Measurements from ENCODE around the gene CFAP74. TPM values are rescaled to one million over a fixed set of nuclear protein-coding genes. Genes with fewer than 3 reads are reported as not detected.

Gene CFAP74
- polyA plus RNA-seq, 2 of the 4 experiments (the other 2 are of a cell fraction), result 0.03 to 0.04 TPM

DNA sequence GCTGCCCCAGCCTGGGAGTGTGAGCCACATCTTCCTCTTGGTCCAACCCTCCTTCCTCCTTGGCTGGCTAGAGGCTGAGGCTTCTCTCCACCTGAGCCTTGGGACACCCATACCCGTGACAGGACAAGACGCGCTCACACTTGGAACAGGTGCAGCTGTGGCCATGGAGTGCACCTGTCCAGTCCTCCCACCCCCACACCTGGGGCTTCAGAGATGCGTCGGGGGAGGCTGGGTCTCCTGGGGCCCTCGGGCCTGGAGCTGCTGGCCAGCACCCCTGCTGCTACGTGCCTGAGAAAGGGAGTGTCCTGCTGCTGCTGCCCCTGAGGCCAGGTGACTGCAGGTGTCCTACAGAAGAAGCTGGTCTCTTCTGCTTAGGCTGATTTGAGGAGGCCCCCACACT is 47.5 kb downstream of the CFAP74 start (continued):
- TF ChIP-seq JUNB (IDR thresholded peaks at IDR 0.05), result no peak
- TF ChIP-seq ZNF302 (CRISPR knock-in tag; IDR thresholded peaks at IDR 0.05), result no peak
- TF ChIP-seq ZSCAN20 (CRISPR knock-in tag; IDR thresholded peaks at IDR 0.05), result no peak
- no peak for TF ChIP-seq CHD2 (IDR thresholded peaks at IDR 0.05; ENCODE audit: low read length, partially characterized antibody)
- TF ChIP-seq, protein P1, sequence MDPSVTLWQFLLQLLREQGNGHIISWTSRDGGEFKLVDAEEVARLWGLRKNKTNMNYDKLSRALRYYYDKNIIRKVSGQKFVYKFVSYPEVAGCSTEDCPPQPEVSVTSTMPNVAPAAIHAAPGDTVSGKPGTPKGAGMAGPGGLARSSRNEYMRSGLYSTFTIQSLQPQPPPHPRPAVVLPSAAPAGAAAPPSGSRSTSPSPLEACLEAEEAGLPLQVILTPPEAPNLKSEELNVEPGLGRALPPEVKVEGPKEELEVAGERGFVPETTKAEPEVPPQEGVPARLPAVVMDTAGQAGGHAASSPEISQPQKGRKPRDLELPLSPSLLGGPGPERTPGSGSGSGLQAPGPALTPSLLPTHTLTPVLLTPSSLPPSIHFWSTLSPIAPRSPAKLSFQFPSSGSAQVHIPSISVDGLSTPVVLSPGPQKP (IDR thresholded peaks at IDR 0.05; ENCODE audit: low read depth, low read length), result no peak

DNA sequence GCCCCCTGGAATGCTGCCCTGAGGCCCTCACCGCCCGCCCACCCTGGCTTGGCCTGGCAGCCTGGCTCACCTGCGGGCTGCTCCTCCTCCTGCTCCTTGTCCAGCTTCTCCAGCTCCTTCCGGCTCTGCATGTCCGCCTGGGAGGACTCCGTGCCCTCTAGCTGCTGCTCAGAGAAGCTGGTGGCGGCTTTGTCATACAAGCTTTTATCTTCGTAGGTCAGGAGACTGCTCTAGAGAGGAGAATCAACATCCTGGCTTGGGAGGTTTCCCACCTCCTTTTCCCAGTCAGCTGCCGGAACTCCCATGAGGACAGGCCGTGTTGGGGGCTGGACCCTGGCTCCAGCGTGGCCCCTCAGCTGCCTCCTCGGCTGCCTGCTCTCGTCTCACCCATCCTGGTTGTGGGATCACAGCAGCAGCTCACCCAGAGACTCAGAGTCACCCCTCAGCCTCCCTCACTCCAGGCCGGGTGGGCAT is 47.9 kb downstream of the CFAP74 start:
- 87% methylated on average over 9 of the region's 14 CpGs for WGBS (ENCODE audit: missing lambda C conversion rate)
- H3K4me3 ChIP-seq, result no peak overlapping the region
- H3K4me2 ChIP-seq, result no peak overlapping the region
- no peak for TF ChIP-seq GATA3 (IDR thresholded peaks at IDR 0.05; ENCODE audit: borderline replicate concordance)
- TF ChIP-seq, protein P2, sequence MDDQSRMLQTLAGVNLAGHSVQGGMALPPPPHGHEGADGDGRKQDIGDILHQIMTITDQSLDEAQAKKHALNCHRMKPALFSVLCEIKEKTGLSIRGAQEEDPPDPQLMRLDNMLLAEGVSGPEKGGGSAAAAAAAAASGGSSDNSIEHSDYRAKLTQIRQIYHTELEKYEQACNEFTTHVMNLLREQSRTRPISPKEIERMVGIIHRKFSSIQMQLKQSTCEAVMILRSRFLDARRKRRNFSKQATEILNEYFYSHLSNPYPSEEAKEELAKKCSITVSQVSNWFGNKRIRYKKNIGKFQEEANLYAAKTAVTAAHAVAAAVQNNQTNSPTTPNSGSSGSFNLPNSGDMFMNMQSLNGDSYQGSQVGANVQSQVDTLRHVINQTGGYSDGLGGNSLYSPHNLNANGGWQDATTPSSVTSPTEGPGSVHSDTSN (IDR thresholded peaks at IDR 0.05), result no peak
- TF ChIP-seq HOXB13 (CRISPR knock-in tag; IDR thresholded peaks at IDR 0.05; ENCODE audit: low read depth), result no peak
- TF ChIP-seq JUNB (IDR thresholded peaks at IDR 0.05), result no peak
- TF ChIP-seq ZSCAN20 (CRISPR knock-in tag; IDR thresholded peaks at IDR 0.05), result no peak
- TF ChIP-seq CEBPB (IDR thresholded peaks at IDR 0.05), result no peak
- TF ChIP-seq FOXS1 (CRISPR knock-in tag; IDR thresholded peaks at IDR 0.05), result no peak
- no peak for TF ChIP-seq ZFP36 (IDR thresholded peaks at IDR 0.05; ENCODE audit: borderline replicate concordance, partially characterized antibody)
- TF ChIP-seq NPAS2 (CRISPR knock-in tag; IDR thresholded peaks at IDR 0.05; ENCODE audit: borderline replicate concordance), result no peak
- TF ChIP-seq, protein P3, sequence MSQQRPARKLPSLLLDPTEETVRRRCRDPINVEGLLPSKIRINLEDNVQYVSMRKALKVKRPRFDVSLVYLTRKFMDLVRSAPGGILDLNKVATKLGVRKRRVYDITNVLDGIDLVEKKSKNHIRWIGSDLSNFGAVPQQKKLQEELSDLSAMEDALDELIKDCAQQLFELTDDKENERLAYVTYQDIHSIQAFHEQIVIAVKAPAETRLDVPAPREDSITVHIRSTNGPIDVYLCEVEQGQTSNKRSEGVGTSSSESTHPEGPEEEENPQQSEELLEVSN (IDR thresholded peaks at IDR 0.05; ENCODE audit: borderline replicate concordance, low read depth), result no peak
- no peak for TF ChIP-seq KDM1A (IDR thresholded peaks at IDR 0.05; ENCODE audit: low read depth)
- TF ChIP-seq EHF (CRISPR knock-in tag; IDR thresholded peaks at IDR 0.05), result no peak
- TF ChIP-seq ZNF302 (CRISPR knock-in tag; IDR thresholded peaks at IDR 0.05), result no peak
- TF ChIP-seq CBX2 (IDR thresholded peaks at IDR 0.05; ENCODE audit: borderline replicate concordance, low read depth), result no peak
- no peak for TF ChIP-seq TFCP2L1 (CRISPR knock-in tag; IDR thresholded peaks at IDR 0.05)
- ChIA-PET CTCF (interaction anchor here (1.1 to 6.9 kb wide), 3 partner anchors 12 to 93 kb away, joined by 3 to 76 read pairs (median 30); no protein-coding TSS in a partner anchor), POLR2A (interaction anchor here (1.1 kb wide), 1 partner anchor 33 kb away, joined by 4 read pairs; no protein-coding TSS in a partner anchor)
- H3K9me3 ChIP-seq, result no peaks in the 10 kb centered on the region
- H3K27ac ChIP-seq, result no peak overlapping the region
- ATAC-seq (no peak), DNase-seq (ENCODE audit: low read depth in 1 of 2, low spot score in 1 of 2) (no peak), FAIRE-seq (no peak)
- H3K4me1 ChIP-seq, result peaks cover 6% of the 10 kb centered on the region; the same call in 1 of the 3 replicates

DNA sequence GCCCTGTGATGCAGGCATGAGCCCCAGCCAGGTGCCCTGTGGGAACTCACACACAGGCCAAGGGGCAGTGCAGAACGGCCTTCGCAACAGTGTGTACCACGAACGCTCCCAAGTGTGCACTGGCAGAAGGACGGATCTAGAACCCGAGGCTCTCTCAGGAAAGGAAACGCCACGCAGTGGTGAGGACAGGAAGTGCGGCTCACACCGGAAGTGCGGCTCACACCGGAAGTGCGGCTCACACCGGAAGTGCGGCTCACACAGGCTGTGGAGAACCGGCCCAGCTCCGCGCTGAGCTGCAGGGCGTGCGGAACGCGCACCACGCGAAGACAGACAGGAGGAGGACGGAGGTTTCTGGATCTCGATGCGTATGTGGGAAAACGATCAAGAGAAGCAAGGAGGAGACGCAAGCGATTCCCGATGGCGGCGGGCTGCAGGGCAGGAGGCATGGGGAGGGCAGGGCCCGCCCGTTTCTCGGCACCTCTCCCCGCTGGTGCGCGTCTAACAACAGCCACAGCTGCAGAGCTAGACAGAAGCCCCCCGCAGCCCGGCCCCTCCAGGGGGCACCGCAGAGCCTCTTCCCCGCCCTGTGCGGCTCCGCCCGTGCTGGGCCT is 48.6 kb downstream of the CFAP74 start:
- Histone ChIP-seq H3K4me3 (no peak overlapping the region), H3K4me2 (no peak overlapping the region), H3K27ac (no peak overlapping the region), H3K4me1 (0 out of 3 replicates have a peak, but pooled peaks cover 3% of the 10 kb centered on the region), H3K9me3 (no peaks in the 10 kb centered on the region)
- FAIRE-seq (no peak), ATAC-seq (peak in 1 of 2 experiments; percentile 49; a peak in 3 of 6 replicates), DNase-seq (ENCODE audit: low read depth in 1 of 2, low spot score in 1 of 2) (no peak)
- ChIA-PET POLR2A (interaction anchor here (1.1 kb wide), 1 partner anchor 34 kb away, joined by 4 read pairs; no protein-coding TSS in a partner anchor), CTCF (interaction anchor here (1.1 to 6.9 kb wide), 3 partner anchors 12 to 94 kb away, joined by 3 to 76 read pairs (median 30); no protein-coding TSS in a partner anchor)
- 89% methylated on average over 45 of the region's 46 CpGs for WGBS (ENCODE audit: missing lambda C conversion rate)
- TF ChIP-seq MYC (IDR thresholded peaks at IDR 0.05; ENCODE audit: borderline replicate concordance, low read length) (no peak), CHD2 (IDR thresholded peaks at IDR 0.05; ENCODE audit: low read length, partially characterized antibody) (no peak), ZFP36 (IDR thresholded peaks at IDR 0.05; ENCODE audit: borderline replicate concordance, partially characterized antibody) (no peak), EHMT2 (IDR thresholded peaks at IDR 0.05; ENCODE audit: low read depth) (no peak), SMC3 (IDR thresholded peaks at IDR 0.05) (no peak), HDAC2 (IDR thresholded peaks at IDR 0.05) (no peak), HOXA7 (CRISPR knock-in tag; IDR thresholded peaks at IDR 0.05) (no peak), ESRRA (IDR thresholded peaks at IDR 0.05; ENCODE audit: borderline replicate concordance, low read length) (no peak), RNF2 (IDR thresholded peaks at IDR 0.05; ENCODE audit: borderline replicate concordance, low read depth) (no peak), RFX5 (IDR thresholded peaks at IDR 0.05) (no peak), FOSB (CRISPR knock-in tag; IDR thresholded peaks at IDR 0.05) (no peak)
- TF ChIP-seq, protein P4, sequence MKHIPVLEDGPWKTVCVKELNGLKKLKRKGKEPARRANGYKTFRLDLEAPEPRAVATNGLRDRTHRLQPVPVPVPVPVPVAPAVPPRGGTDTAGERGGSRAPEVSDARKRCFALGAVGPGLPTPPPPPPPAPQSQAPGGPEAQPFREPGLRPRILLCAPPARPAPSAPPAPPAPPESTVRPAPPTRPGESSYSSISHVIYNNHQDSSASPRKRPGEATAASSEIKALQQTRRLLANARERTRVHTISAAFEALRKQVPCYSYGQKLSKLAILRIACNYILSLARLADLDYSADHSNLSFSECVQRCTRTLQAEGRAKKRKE (CRISPR knock-in tag; IDR thresholded peaks at IDR 0.05; ENCODE audit: low read depth), result no peak
- TF ChIP-seq, protein P5, sequence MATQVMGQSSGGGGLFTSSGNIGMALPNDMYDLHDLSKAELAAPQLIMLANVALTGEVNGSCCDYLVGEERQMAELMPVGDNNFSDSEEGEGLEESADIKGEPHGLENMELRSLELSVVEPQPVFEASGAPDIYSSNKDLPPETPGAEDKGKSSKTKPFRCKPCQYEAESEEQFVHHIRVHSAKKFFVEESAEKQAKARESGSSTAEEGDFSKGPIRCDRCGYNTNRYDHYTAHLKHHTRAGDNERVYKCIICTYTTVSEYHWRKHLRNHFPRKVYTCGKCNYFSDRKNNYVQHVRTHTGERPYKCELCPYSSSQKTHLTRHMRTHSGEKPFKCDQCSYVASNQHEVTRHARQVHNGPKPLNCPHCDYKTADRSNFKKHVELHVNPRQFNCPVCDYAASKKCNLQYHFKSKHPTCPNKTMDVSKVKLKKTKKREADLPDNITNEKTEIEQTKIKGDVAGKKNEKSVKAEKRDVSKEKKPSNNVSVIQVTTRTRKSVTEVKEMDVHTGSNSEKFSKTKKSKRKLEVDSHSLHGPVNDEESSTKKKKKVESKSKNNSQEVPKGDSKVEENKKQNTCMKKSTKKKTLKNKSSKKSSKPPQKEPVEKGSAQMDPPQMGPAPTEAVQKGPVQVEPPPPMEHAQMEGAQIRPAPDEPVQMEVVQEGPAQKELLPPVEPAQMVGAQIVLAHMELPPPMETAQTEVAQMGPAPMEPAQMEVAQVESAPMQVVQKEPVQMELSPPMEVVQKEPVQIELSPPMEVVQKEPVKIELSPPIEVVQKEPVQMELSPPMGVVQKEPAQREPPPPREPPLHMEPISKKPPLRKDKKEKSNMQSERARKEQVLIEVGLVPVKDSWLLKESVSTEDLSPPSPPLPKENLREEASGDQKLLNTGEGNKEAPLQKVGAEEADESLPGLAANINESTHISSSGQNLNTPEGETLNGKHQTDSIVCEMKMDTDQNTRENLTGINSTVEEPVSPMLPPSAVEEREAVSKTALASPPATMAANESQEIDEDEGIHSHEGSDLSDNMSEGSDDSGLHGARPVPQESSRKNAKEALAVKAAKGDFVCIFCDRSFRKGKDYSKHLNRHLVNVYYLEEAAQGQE (IDR thresholded peaks at IDR 0.05), result no peak
